Measurements from ENCODE around the gene POLR1B. TPM values are rescaled to one million over a fixed set of nuclear protein-coding genes. Genes with fewer than 3 reads are reported as not detected.
"Not testable (repeated sequence)": the region's sequence is repeated elsewhere in the genome, so short reads cannot be mapped to it uniquely, and the experiment has no call there.

The POLR1B gene
- total and polyA plus RNA-seq, 2 donors, result 8.2 to 13.0 TPM

DNA sequence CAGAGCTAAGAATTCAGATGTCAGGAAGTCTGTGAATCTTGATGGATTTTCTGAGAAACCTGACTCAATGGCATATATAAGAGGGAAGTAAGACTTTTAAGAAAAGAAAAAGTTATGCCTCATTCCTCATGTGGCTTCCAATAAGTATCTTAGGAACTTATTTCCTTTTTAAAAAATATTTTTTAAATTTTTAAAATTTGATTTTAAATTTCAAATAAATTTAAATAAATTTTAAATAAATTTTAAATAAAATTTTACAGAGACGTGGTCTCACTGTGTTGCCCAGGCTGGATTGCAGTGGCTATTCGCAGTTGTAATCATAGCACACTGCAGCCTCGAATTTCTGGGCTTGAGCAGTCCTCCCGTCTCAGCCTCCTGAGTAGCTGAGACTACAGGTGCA, 11.5 kb upstream of the POLR1B start:
- Histone ChIP-seq H3K27ac (ENCODE audit: low read depth in 1 of 2, low read length in 1 of 2) (no peak overlapping the region), H3K4me3 (ENCODE audit: low read length in 2 of 2) (no peak overlapping the region), H3K36me3 (ENCODE audit: control insufficient read depth in 2 of 2, insufficient read depth in 2 of 2, low read length in 1 of 2) (peaks cover 29 to 30% of the 10 kb centered on the region in 2 donors), H3K9me3 (ENCODE audit: control insufficient read depth in 2 of 2, insufficient read depth in 1 of 2, low read length in 1 of 2) (no peaks in the 10 kb centered on the region), H3K4me1 (ENCODE audit: control insufficient read depth in 2 of 2, insufficient read depth in 2 of 2, low read length in 2 of 2) (no peaks in the 10 kb centered on the region), H3K27me3 (ENCODE audit: control insufficient read depth in 2 of 2, insufficient read depth in 1 of 2, low read length in 1 of 2) (no peaks in the 10 kb centered on the region)
- WGBS, result 99% methylated on average over 4 of the region's 4 CpGs
- DNase-seq (ENCODE audit: low read depth in 6 of 9, low spot score in 9 of 9), result no peak

DNA sequence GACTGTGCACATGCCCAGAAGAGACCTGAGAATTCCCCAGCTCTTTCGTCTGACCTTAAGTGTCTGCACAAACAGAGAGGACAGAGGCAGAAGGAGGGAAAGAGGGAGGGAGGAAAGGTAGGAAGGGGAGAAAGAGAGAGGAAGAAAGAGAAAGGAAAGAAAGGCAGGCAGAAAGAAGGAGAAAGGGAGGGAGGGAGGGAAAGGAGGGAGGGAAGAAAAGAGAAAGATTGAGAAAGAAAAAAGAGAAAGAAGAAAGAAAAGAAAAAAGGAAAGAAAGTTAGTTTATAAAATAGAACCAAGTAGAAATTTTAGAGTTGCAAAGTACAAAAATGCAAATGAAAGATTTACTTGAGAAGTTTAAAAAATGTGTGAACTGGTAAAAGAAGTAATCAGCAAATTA, 7.4 kb upstream of the POLR1B start:
- no peak for DNase-seq (ENCODE audit: low read depth in 6 of 9, low spot score in 9 of 9)
- WGBS, result 89% methylated on average over 1 of the region's 1 CpG
- Histone ChIP-seq H3K27ac (ENCODE audit: low read depth in 1 of 2, low read length in 1 of 2) (no peak overlapping the region), H3K4me1 (ENCODE audit: control insufficient read depth in 2 of 2, insufficient read depth in 2 of 2, low read length in 2 of 2) (no peaks in the 10 kb centered on the region), H3K36me3 (ENCODE audit: control insufficient read depth in 2 of 2, insufficient read depth in 2 of 2, low read length in 1 of 2) (peaks cover 14 to 17% of the 10 kb centered on the region in 2 donors), H3K9me3 (ENCODE audit: control insufficient read depth in 2 of 2, insufficient read depth in 1 of 2, low read length in 1 of 2) (no peaks in the 10 kb centered on the region), H3K4me3 (ENCODE audit: low read length in 2 of 2) (no peak overlapping the region), H3K27me3 (ENCODE audit: control insufficient read depth in 2 of 2, insufficient read depth in 1 of 2, low read length in 1 of 2) (no peaks in the 10 kb centered on the region)

DNA sequence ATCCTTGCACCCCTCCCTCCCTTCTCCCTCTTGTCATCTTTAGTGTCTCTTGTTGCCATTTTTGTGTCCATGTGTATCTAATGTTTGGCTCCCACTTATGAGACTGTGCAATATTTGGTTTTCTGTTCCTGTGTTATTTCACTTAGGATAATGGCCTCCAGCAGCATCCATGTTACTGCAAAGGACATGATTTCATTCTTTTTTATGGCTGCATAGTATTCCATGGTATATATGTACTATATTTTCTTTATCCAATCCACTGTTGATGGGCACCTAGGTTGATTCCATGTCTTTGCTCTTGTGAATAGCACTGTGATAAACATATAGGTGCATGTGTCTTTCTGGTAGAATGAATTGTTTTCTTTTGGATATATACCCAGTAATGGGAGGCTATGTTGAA, 5.6 kb upstream of the POLR1B start:
- H3K4me3 ChIP-seq (ENCODE audit: low read length in 2 of 2); H3K27me3 ChIP-seq (ENCODE audit: control insufficient read depth in 2 of 2, insufficient read depth in 1 of 2, low read length in 1 of 2); DNase-seq (ENCODE audit: low read depth in 6 of 9, low spot score in 9 of 9); H3K9me3 ChIP-seq (ENCODE audit: control insufficient read depth in 2 of 2, insufficient read depth in 1 of 2, low read length in 1 of 2); H3K36me3 ChIP-seq (ENCODE audit: control insufficient read depth in 2 of 2, insufficient read depth in 2 of 2, low read length in 1 of 2); H3K27ac ChIP-seq (ENCODE audit: low read depth in 1 of 2, low read length in 1 of 2); H3K4me1 ChIP-seq (ENCODE audit: control insufficient read depth in 2 of 2, insufficient read depth in 2 of 2, low read length in 2 of 2): not testable (repeated sequence)

DNA sequence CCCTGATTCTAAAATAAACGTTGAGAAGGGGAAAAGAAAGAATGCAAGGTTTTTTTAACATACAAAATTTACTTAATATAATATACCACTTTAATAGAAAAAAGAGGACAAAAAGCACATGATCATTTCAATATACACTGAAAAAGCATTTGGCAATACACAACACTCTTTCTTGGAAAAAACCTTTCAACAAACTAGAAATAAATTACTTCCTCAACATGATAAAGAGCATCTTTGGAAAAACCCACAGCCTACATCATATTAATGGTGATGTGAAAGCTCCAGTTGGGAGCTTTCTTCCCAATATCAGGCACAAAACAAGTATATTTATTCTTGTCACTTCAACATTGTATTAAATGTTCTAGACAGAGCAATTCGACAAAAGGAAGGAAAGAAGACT, 3.0 kb upstream of the POLR1B start:
- H3K4me1 ChIP-seq (ENCODE audit: control insufficient read depth in 2 of 2, insufficient read depth in 2 of 2, low read length in 2 of 2), result peaks cover 5 to 17% of the 10 kb centered on the region in 2 donors
- no peak overlapping the region for H3K4me3 ChIP-seq (ENCODE audit: low read length in 2 of 2)
- no peak for DNase-seq (ENCODE audit: low read depth in 6 of 9, low spot score in 9 of 9)
- H3K27me3 ChIP-seq (ENCODE audit: control insufficient read depth in 2 of 2, insufficient read depth in 1 of 2, low read length in 1 of 2), result no peaks in the 10 kb centered on the region
- H3K9me3 ChIP-seq (ENCODE audit: control insufficient read depth in 2 of 2, insufficient read depth in 1 of 2, low read length in 1 of 2), result peaks cover 0 to 5% of the 10 kb centered on the region in 2 donors
- H3K27ac ChIP-seq (ENCODE audit: low read depth in 1 of 2, low read length in 1 of 2), result no peak overlapping the region
- H3K36me3 ChIP-seq (ENCODE audit: control insufficient read depth in 2 of 2, insufficient read depth in 2 of 2, low read length in 1 of 2), result no peaks in the 10 kb centered on the region
- 90% methylated on average over 2 of the region's 2 CpGs for WGBS

DNA sequence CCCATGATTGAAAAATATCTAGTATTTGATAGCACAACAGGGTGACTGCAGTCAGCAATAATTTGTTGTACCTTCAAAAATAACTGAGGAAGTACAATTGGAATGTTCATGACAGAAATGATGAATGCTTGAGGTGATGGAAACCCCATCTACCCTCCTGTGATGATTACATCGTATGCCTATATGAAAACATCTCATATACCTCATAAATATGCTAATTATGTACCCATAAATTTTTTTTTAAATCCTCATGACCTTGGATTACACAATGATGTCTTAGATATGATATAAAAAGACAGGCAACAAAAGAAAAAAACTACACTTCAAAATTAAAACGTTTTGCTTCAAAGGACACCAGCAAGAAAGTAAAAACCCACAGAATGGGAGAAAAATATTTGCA, 1.4 kb upstream of the POLR1B start:
- Histone ChIP-seq H3K27ac (ENCODE audit: low read depth in 1 of 2, low read length in 1 of 2) (no peak overlapping the region), H3K36me3 (ENCODE audit: control insufficient read depth in 2 of 2, insufficient read depth in 2 of 2, low read length in 1 of 2) (peaks cover 0 to under 1% of the 10 kb centered on the region in 2 donors), H3K4me3 (ENCODE audit: low read length in 2 of 2) (no peak overlapping the region), H3K27me3 (ENCODE audit: control insufficient read depth in 2 of 2, insufficient read depth in 1 of 2, low read length in 1 of 2) (no peaks in the 10 kb centered on the region), H3K9me3 (ENCODE audit: control insufficient read depth in 2 of 2, insufficient read depth in 1 of 2, low read length in 1 of 2) (peaks cover 0 to 5% of the 10 kb centered on the region in 2 donors), H3K4me1 (ENCODE audit: control insufficient read depth in 2 of 2, insufficient read depth in 2 of 2, low read length in 2 of 2) (peaks cover 5 to 17% of the 10 kb centered on the region in 2 donors)
- DNase-seq (ENCODE audit: low read depth in 6 of 9, low spot score in 9 of 9), result no peak
- 14% methylated on average over 2 of the region's 2 CpGs for WGBS

DNA sequence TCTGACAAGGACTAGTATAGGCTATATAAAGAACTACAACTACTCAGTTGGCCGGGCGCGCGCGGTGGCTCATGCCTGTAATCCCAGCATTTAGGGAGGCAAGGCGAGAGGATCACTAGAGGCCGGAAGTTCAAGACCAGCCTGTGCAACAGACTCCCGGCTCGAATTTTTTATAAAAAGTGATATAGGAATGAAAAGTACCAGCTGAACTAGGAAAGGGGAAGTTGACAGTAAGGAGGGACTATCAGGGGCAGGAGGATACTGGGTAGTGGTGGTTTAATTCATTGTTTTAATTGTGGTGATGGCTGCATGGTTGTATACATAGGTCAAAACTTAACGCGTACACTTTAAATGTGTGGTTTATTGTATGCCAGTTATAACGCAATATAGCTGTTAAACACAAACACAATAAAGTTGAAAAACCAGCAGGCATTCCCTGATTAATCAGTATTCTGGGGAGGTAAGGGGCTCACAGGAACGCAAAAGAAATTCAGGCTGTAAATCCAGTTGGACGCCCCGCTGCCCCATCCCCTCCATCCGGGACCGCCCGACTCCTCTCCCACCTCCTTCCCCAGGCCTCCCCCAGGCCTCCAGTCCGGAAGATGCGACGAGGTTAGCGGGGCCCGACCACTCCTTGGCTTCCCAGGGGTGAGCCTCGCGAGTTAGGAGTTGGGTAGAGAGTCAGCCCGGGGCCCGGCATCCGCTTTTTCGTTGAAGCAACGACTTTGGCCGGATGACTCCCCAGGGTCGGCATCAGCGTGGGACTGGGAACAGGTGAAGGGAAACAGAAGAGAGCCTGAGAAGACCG, 746 bp upstream of the POLR1B start:
- 4% methylated on average over 34 of the region's 34 CpGs for WGBS

DNA sequence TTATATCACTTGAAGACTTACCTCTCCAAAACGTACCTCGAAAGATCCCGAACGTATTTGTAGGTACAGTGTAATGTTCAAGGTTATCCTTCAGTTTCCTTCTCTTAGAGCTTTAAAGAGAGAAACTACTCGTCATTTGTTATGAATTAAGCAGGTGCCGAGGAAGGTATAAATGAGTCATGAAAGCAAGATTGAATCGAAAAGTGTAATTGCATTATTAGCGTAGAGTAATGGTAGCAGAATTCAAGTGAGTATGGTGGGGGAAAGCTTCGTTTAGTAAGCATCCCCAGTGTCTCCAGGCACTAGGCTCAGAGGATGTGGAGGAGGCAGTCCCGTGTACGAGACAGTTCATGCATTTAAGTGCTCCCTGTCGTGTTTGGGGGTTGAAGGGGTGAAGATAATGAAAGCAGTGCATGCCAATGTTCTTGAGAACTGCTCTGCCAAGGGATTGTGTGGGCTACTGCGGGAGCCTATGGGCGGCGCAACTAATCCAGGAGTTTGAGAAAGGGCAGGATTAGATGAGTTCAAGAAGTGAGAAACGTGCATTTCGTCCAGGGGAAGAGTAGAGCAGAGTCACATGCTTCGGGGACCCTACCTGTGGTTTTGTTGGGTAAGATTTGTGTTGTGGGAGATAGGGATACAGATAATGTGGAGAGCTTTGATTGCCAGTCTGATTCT, 858 bp downstream of the POLR1B start:
- H3K4me3 ChIP-seq (ENCODE audit: low read length in 2 of 2), result peak overlapping the region; percentile 83 to 84
- H3K36me3 ChIP-seq (ENCODE audit: control insufficient read depth in 2 of 2, insufficient read depth in 2 of 2, low read length in 1 of 2), result peaks cover 0 to 18% of the 10 kb centered on the region in 2 donors
- DNase-seq (ENCODE audit: low read depth in 6 of 9, low spot score in 9 of 9), result peak in 3 of 9 donors; percentile 4 to 31 (median 6)
- H3K27ac ChIP-seq (ENCODE audit: low read depth in 1 of 2, low read length in 1 of 2), result no peak overlapping the region
- H3K9me3 ChIP-seq (ENCODE audit: control insufficient read depth in 2 of 2, insufficient read depth in 1 of 2, low read length in 1 of 2), result peaks cover 0 to 5% of the 10 kb centered on the region in 2 donors
- WGBS, result 5% methylated on average over 18 of the region's 18 CpGs
- H3K4me1 ChIP-seq (ENCODE audit: control insufficient read depth in 2 of 2, insufficient read depth in 2 of 2, low read length in 2 of 2), result peaks cover 5 to 17% of the 10 kb centered on the region in 2 donors
- H3K27me3 ChIP-seq (ENCODE audit: control insufficient read depth in 2 of 2, insufficient read depth in 1 of 2, low read length in 1 of 2), result no peaks in the 10 kb centered on the region

More for the DNA sequence above, 746 bp upstream of the POLR1B start:
- H3K4me3 ChIP-seq (ENCODE audit: low read length in 2 of 2), result peak overlapping the region; percentile 83 to 84
- peaks cover 5 to 17% of the 10 kb centered on the region in 2 donors for H3K4me1 ChIP-seq (ENCODE audit: control insufficient read depth in 2 of 2, insufficient read depth in 2 of 2, low read length in 2 of 2)
- peak in 3 of 9 donors; percentile 58 to 78 (median 74) for DNase-seq (ENCODE audit: low read depth in 6 of 9, low spot score in 9 of 9)
- peak overlapping the region; percentile 81 to 87 for H3K27ac ChIP-seq (ENCODE audit: low read depth in 1 of 2, low read length in 1 of 2)
- H3K9me3 ChIP-seq (ENCODE audit: control insufficient read depth in 2 of 2, insufficient read depth in 1 of 2, low read length in 1 of 2), result peaks cover 0 to 5% of the 10 kb centered on the region in 2 donors
- no peaks in the 10 kb centered on the region for H3K27me3 ChIP-seq (ENCODE audit: control insufficient read depth in 2 of 2, insufficient read depth in 1 of 2, low read length in 1 of 2)
- peaks cover 0 to 4% of the 10 kb centered on the region in 2 donors for H3K36me3 ChIP-seq (ENCODE audit: control insufficient read depth in 2 of 2, insufficient read depth in 2 of 2, low read length in 1 of 2)

DNA sequence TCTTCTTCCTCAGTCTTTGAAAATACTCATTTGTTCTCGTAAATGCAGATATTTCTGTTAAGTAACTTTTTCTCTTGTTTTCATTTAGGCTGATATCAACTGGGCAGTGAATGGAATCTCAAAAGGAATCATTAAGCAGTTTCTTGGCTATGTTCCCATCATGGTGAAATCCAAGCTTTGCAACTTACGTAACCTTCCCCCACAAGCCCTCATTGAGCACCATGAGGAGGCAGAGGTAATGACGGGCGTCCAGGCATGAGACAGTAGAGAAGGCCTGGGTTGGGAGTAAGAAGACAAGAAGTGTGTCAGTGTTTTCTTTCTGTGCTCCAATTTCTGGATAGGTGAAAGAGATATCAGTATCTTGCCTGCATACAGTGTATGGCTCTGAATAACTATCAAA, 5.1 kb downstream of the POLR1B start:
- peak in 1 of 9 donors; percentile 10 for DNase-seq (ENCODE audit: low read depth in 6 of 9, low spot score in 9 of 9)
- Histone ChIP-seq H3K4me1 (ENCODE audit: control insufficient read depth in 2 of 2, insufficient read depth in 2 of 2, low read length in 2 of 2) (peaks cover 0 to 13% of the 10 kb centered on the region in 2 donors), H3K36me3 (ENCODE audit: control insufficient read depth in 2 of 2, insufficient read depth in 2 of 2, low read length in 1 of 2) (peaks cover 10 to 47% of the 10 kb centered on the region in 2 donors), H3K4me3 (ENCODE audit: low read length in 2 of 2) (no peak overlapping the region), H3K27ac (ENCODE audit: low read depth in 1 of 2, low read length in 1 of 2) (no peak overlapping the region), H3K27me3 (ENCODE audit: control insufficient read depth in 2 of 2, insufficient read depth in 1 of 2, low read length in 1 of 2) (no peaks in the 10 kb centered on the region), H3K9me3 (ENCODE audit: control insufficient read depth in 2 of 2, insufficient read depth in 1 of 2, low read length in 1 of 2) (peaks cover 0 to 3% of the 10 kb centered on the region in 2 donors)
- WGBS, result 94% methylated on average over 4 of the region's 4 CpGs

DNA sequence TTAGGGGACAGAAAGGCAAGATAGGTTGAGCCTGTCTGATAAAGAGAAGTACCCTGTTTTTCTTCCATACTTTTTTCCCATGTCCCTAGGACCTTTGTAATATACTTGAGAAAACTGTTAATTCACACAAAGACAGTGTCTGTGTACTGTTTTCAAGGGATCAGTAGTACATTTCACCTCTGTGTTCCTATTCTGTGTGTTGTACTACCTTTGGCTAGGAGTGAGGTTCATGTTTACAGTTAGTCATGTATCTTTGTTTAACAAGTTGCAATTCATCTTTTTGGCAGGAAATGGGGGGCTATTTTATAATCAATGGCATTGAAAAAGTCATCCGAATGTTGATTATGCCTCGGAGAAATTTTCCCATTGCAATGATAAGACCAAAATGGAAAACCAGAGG, 6.7 kb downstream of the POLR1B start:
- peaks cover 23 to 63% of the 10 kb centered on the region in 2 donors for H3K36me3 ChIP-seq (ENCODE audit: control insufficient read depth in 2 of 2, insufficient read depth in 2 of 2, low read length in 1 of 2)
- H3K27ac ChIP-seq (ENCODE audit: low read depth in 1 of 2, low read length in 1 of 2), result no peak overlapping the region
- H3K9me3 ChIP-seq (ENCODE audit: control insufficient read depth in 2 of 2, insufficient read depth in 1 of 2, low read length in 1 of 2), result no peaks in the 10 kb centered on the region
- DNase-seq (ENCODE audit: low read depth in 6 of 9, low spot score in 9 of 9), result no peak
- no peak overlapping the region for H3K4me3 ChIP-seq (ENCODE audit: low read length in 2 of 2)
- WGBS, result over 99% methylated on average over 2 of the region's 2 CpGs
- H3K27me3 ChIP-seq (ENCODE audit: control insufficient read depth in 2 of 2, insufficient read depth in 1 of 2, low read length in 1 of 2), result no peaks in the 10 kb centered on the region
- no peaks in the 10 kb centered on the region for H3K4me1 ChIP-seq (ENCODE audit: control insufficient read depth in 2 of 2, insufficient read depth in 2 of 2, low read length in 2 of 2)
